Liver (tissue), 9 donors: Measurements from ENCODE around the gene SPAG16. TPM values are rescaled to one million over a fixed set of nuclear protein-coding genes. Genes with fewer than 3 reads are reported as not detected.

Experiments
- DNase-seq: peaks from one replicate; pipeline ENCODE4 v3.0.0-alpha.2; 2017; ENCODE audit warnings: low spot score
- H3K27ac ChIP-seq, 2 donors: one replicate each; pipeline ENCODE4 v1.7.0; 2013; ENCODE audit warnings: inconsistent platforms in 2 of 2, low read length in 2 of 2, control low read depth in 1 of 2, low read depth in 1 of 2, mild to moderate bottlenecking in 1 of 2
- H3K27me3 ChIP-seq, 4 donors: one replicate each; pipeline versions ENCODE4 v1.6.1 to v1.7.0; 2013; ENCODE audit warnings: low read length in 3 of 4, inconsistent platforms in 1 of 4, mild to moderate bottlenecking in 1 of 4, moderate library complexity in 1 of 4; ENCODE audit not compliant: control insufficient read depth in 4 of 4, insufficient read depth in 4 of 4
- H3K36me3 ChIP-seq, 4 donors: one replicate each; pipeline versions ENCODE4 v1.6.1 to v1.7.0; 2013; ENCODE audit warnings: low read length in 3 of 4, mild to moderate bottlenecking in 3 of 4, low read depth in 1 of 4, moderate library complexity in 1 of 4; ENCODE audit not compliant: control insufficient read depth in 4 of 4, insufficient read depth in 3 of 4
- H3K4me1 ChIP-seq, 4 donors: one replicate each; pipeline versions ENCODE4 v1.6.1 to v1.7.0; 2013; ENCODE audit warnings: low read length in 3 of 4, mild to moderate bottlenecking in 3 of 4, moderate library complexity in 1 of 4; ENCODE audit not compliant: control insufficient read depth in 4 of 4, insufficient read depth in 4 of 4
- H3K4me3 ChIP-seq, 3 donors: one replicate each; pipeline versions ENCODE4 v1.6.1 to v1.7.0; 2013; ENCODE audit warnings: low read length in 3 of 3, control low read depth in 1 of 3, low read depth in 1 of 3, mild to moderate bottlenecking in 1 of 3
- H3K9ac ChIP-seq, 2 donors: one replicate each; pipeline ENCODE4 v1.7.0; 2013; ENCODE audit warnings: low read length in 2 of 2, mild to moderate bottlenecking in 2 of 2, moderate library complexity in 2 of 2, control low read depth in 1 of 2, low read depth in 1 of 2
- H3K9me3 ChIP-seq, 4 donors: one replicate each; pipeline versions ENCODE4 v1.6.1 to v1.7.0; 2013; ENCODE audit warnings: low read length in 3 of 4; ENCODE audit not compliant: control insufficient read depth in 4 of 4
- ATF3 ChIP-seq: IDR thresholded peaks from 2 replicates; pipeline ENCODE4 v1.6.1; 2016; ENCODE audit warnings: antibody characterized with exemption
- CTCF ChIP-seq: fragments of 150-350 bp; IDR thresholded peaks from 2 replicates; pipeline ENCODE4 v1.5.1; 2017; ENCODE audit warnings: improper control_type of control experiment, low read depth, low read length; ENCODE audit not compliant: missing input control
- EGR1 ChIP-seq, 2 donors: IDR thresholded peaks; 2 replicates each; pipeline ENCODE4 v1.6.1; 2016 to 2018; ENCODE audit warnings: antibody characterized with exemption in 2 of 2, low read depth in 2 of 2
- FOXA1 ChIP-seq: IDR thresholded peaks from 2 replicates; pipeline ENCODE4 v1.6.1; 2016; ENCODE audit warnings: antibody characterized with exemption
- FOXA2 ChIP-seq: IDR thresholded peaks from 2 replicates; pipeline ENCODE4 v1.6.1; 2016; ENCODE audit warnings: antibody characterized with exemption
- GABPA ChIP-seq, 2 donors: IDR thresholded peaks in 1 of 2; conservative IDR thresholded peaks in 1 of 2; 2 replicates each; pipeline ENCODE4 v1.6.1; 2016; ENCODE audit warnings: antibody characterized with exemption in 2 of 2, mild to moderate bottlenecking in 1 of 2, moderate library complexity in 1 of 2
- HNF4A ChIP-seq, 2 donors: conservative IDR thresholded peaks; 2 replicates each; pipeline ENCODE4 v1.6.1; 2016; ENCODE audit warnings: antibody characterized with exemption in 2 of 2, mild to moderate bottlenecking in 2 of 2
- HNF4G ChIP-seq: IDR thresholded peaks from 2 replicates; pipeline ENCODE4 v1.6.1; 2016; ENCODE audit warnings: antibody characterized with exemption
- JUND ChIP-seq, 2 donors: IDR thresholded peaks; 2 replicates each; pipeline ENCODE4 v1.6.1; 2016; ENCODE audit warnings: antibody characterized with exemption in 2 of 2
- RAD21 ChIP-seq, 2 donors: IDR thresholded peaks; 2 replicates each; pipeline ENCODE4 v1.6.1; 2016; ENCODE audit warnings: antibody characterized with exemption in 2 of 2, mild to moderate bottlenecking in 2 of 2
- RXRA ChIP-seq, 2 donors: IDR thresholded peaks; 2 replicates each; pipeline ENCODE4 v1.6.1; 2017 to 2018; ENCODE audit warnings: antibody characterized with exemption in 2 of 2, mild to moderate bottlenecking in 1 of 2
- TAF1 ChIP-seq: conservative IDR thresholded peaks from 2 replicates; pipeline ENCODE4 v1.6.1; 2016; ENCODE audit warnings: antibody characterized with exemption, mild to moderate bottlenecking
- YY1 ChIP-seq: IDR thresholded peaks from 2 replicates; pipeline ENCODE4 v1.6.1; 2016; ENCODE audit warnings: antibody characterized with exemption, mild to moderate bottlenecking
- ZBTB33 ChIP-seq: IDR thresholded peaks from 2 replicates; pipeline ENCODE4 v1.6.1; 2016; ENCODE audit warnings: antibody characterized with exemption
- WGBS: extraction: QIAGEN DNeasy Blood & Tissue Kit; methylation state at CpG from one replicate; pipeline ENCODE4 v1.1.7; 2013; 5-methylcytosine and 5-hydroxymethylcytosine counted together
- polyA plus RNA-seq, 2 donors: library from polyadenylated mRNA; stranded (reverse) in 1 of 2; unstranded in 1 of 2; fragments of 200-250 nt in 1 of 2; fragments of >200 nt in 1 of 2; fragmentation: Nextera tagmentation in 1 of 2; extraction: Ambion mirVana in 1 of 2; gene quantifications; one replicate each; pipeline versions ENCODE4 v1.2.1 to v1.2.3, GENCODE V29; 2013 to 2015
- total RNA-seq, 2 donors: library from RNA; depleted of rRNA; stranded (reverse); fragments of >200 nt; gene quantifications; one replicate each; pipeline ENCODE4 v1.2.3, GENCODE V29; 2014
- donor health status: healthy.
- donor health status: healthy.
- donor health status: healthy.
- donor health status: healthy.
- donor health status: healthy.

SPAG16 gene
- total and polyA plus RNA-seq, 4 donors, result 6.4 to 12.7 (median 11.4) TPM

- WGBS, result 58% methylated on average over 2 of the region's 2 CpGs
- no peak for TF ChIP-seq ZBTB33
- no peak for TF ChIP-seq JUND (IDR thresholded peaks at IDR 0.05)
Observed at GRCh38 chr2:214169736-214170135, 885.5 kb downstream of the SPAG16 start.

GRCh38 chr2:214174563-214174962, 890.3 kb downstream of the SPAG16 start:
- H3K4me3 ChIP-seq, result no peak overlapping the region
- H3K9ac ChIP-seq, result no peak overlapping the region
- no peaks in the 10 kb centered on the region for H3K4me1 ChIP-seq
- H3K9me3 ChIP-seq, result no peaks in the 10 kb centered on the region
- no peak overlapping the region for H3K27ac ChIP-seq
- H3K36me3 ChIP-seq, result no peaks in the 10 kb centered on the region
- DNase-seq, result no peak
- TF ChIP-seq FOXA1, result no peak
- TF ChIP-seq RXRA (IDR thresholded peaks at IDR 0.05), result peak in 1 of 2 donors; percentile 18
- no peak for TF ChIP-seq TAF1
- TF ChIP-seq HNF4G, result no peak
- TF ChIP-seq CTCF, result no peak
- TF ChIP-seq HNF4A (conservative IDR thresholded peaks at IDR 0.05), result peak; percentile 13 to 54
- 13% methylated on average over 1 of the region's 1 CpG for WGBS
- H3K27me3 ChIP-seq, result no peaks in the 10 kb centered on the region

More at GRCh38 chr2:214169736-214170135, 885.5 kb downstream of the SPAG16 start:
- H3K27ac ChIP-seq, result no peak overlapping the region
- H3K9ac ChIP-seq, result no peak overlapping the region
- H3K9me3 ChIP-seq, result no peaks in the 10 kb centered on the region
- H3K36me3 ChIP-seq, result no peaks in the 10 kb centered on the region
- no peaks in the 10 kb centered on the region for H3K27me3 ChIP-seq
- H3K4me1 ChIP-seq, result no peaks in the 10 kb centered on the region
- no peak for DNase-seq
- no peak overlapping the region for H3K4me3 ChIP-seq

GRCh38 chr2:214180071-214180470, 895.8 kb downstream of the SPAG16 start:
- Histone ChIP-seq H3K9me3 (no peaks in the 10 kb centered on the region), H3K27me3 (no peaks in the 10 kb centered on the region), H3K4me1 (peaks cover 0 to 10% (median 3%) of the 10 kb centered on the region in 4 donors), H3K36me3 (no peaks in the 10 kb centered on the region), H3K9ac (no peak overlapping the region), H3K27ac (no peak overlapping the region), H3K4me3 (no peak overlapping the region)
- DNase-seq, result no peak
- WGBS, result 91% methylated on average over 1 of the region's 1 CpG
- TF ChIP-seq ZBTB33 (no peak), YY1 (no peak), FOXA2 (no peak), GABPA (IDR thresholded peaks at IDR 0.05 in 1 of 2, conservative IDR thresholded peaks at IDR 0.05 in 1 of 2) (no peak), TAF1 (no peak), RXRA (IDR thresholded peaks at IDR 0.05) (no peak), JUND (IDR thresholded peaks at IDR 0.05) (no peak), HNF4A (conservative IDR thresholded peaks at IDR 0.05) (no peak), EGR1 (IDR thresholded peaks at IDR 0.05; ENCODE audit: low read depth in 2 of 2) (no peak), ATF3 (no peak), RAD21 (IDR thresholded peaks at IDR 0.05) (no peak), HNF4G (no peak), CTCF (no peak)
